ENCODE measurements around the gene FRMD4A. TPM values are rescaled to one million over a fixed set of nuclear protein-coding genes. Genes with fewer than 3 reads are reported as not detected.

FRMD4A gene
- total and polyA plus RNA-seq, 2 experiments from 2014 or later = 5.4 to 10.3 TPM

DNA sequence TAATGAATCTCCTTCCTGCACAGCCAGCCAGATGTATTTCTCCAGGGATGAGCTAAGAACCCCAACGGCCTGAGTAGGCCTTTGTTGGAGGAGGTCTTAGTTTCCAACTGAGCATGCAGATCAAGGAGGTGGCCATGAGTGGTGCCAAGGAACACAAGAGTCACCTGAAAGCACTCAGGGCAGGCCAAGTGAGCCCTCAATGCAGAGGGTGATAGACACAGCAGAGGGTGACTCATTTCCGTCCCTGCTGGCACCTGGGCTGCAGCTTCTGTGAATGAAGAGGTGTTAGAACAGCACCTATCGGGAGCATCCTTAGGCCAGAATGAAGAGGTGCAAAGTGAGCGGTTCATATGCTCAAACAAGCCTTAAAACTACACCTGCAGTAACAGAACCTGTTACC lies 211.8 kb downstream of the FRMD4A start:
- no peak for TF ChIP-seq EZH2 (IDR thresholded peaks at IDR 0.05; ENCODE audit: borderline replicate concordance)
- TF ChIP-seq EZH2phosphoT487 (IDR thresholded peaks at IDR 0.05; ENCODE audit: low read depth, severe bottlenecking, unreplicated experiment) = no peak
- TF ChIP-seq, protein P1, sequence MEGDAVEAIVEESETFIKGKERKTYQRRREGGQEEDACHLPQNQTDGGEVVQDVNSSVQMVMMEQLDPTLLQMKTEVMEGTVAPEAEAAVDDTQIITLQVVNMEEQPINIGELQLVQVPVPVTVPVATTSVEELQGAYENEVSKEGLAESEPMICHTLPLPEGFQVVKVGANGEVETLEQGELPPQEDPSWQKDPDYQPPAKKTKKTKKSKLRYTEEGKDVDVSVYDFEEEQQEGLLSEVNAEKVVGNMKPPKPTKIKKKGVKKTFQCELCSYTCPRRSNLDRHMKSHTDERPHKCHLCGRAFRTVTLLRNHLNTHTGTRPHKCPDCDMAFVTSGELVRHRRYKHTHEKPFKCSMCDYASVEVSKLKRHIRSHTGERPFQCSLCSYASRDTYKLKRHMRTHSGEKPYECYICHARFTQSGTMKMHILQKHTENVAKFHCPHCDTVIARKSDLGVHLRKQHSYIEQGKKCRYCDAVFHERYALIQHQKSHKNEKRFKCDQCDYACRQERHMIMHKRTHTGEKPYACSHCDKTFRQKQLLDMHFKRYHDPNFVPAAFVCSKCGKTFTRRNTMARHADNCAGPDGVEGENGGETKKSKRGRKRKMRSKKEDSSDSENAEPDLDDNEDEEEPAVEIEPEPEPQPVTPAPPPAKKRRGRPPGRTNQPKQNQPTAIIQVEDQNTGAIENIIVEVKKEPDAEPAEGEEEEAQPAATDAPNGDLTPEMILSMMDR (IDR thresholded peaks at IDR 0.05; ENCODE audit: poor library complexity) = no peak
- Histone ChIP-seq H3K27me3 (no peaks in the 10 kb centered on the region), H3K9me3 (ENCODE audit: low read depth) (no peaks in the 10 kb centered on the region), H3K4me2 (no peak overlapping the region), H3K36me3 (replicated peaks; ENCODE audit: insufficient read depth, low read depth) (no peaks in the 10 kb centered on the region), H3K79me2 (no peaks in the 10 kb centered on the region), H2AFZ (no peak overlapping the region), H3K4me1 (ENCODE audit: insufficient read depth) (no peaks in the 10 kb centered on the region), H3K4me3 (no peak overlapping the region), H3K9me2 (replicated peaks; ENCODE audit: insufficient read depth) (no peaks in the 10 kb centered on the region), H3K27ac (no peak overlapping the region), H4K20me1 (ENCODE audit: insufficient read depth, poor library complexity, severe bottlenecking) (no peaks in the 10 kb centered on the region)
- no peak for DNase-seq (ENCODE audit: low spot score)
- WGBS (ENCODE audit: low lambda C conversion rate, missing lambda C conversion rate) = 87% methylated on average over 4 of the region's 4 CpGs

DNA sequence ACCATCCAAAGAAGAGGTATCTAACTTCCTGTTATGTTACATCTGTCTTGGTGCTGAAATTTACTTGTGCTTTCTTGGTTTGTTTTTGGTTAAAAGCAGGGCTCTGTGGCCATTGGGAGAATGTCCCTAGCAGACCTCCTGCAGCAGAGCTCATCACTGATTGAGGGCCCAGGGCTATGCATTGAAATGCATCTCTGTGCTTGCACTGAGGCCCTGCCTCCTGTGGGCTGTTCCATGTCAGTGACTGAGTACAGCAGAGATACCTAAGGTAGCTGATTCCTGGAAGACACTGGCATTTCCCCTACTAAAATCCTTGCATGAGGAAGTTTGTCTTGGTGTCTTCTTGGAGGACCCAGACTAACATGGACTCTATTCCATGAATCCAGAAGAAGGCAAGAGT lies 213.9 kb downstream of the FRMD4A start:
- H3K36me3 ChIP-seq (replicated peaks; ENCODE audit: insufficient read depth, low read depth) = no peaks in the 10 kb centered on the region
- H4K20me1 ChIP-seq (ENCODE audit: insufficient read depth, poor library complexity, severe bottlenecking) = no peaks in the 10 kb centered on the region
- no peak overlapping the region for H2AFZ ChIP-seq
- H3K79me2 ChIP-seq = no peaks in the 10 kb centered on the region
- H3K4me1 ChIP-seq (ENCODE audit: insufficient read depth) = no peaks in the 10 kb centered on the region
- H3K4me2 ChIP-seq = no peak overlapping the region
- no peaks in the 10 kb centered on the region for H3K9me3 ChIP-seq (ENCODE audit: low read depth)
- H3K27me3 ChIP-seq = no peaks in the 10 kb centered on the region
- H3K9me2 ChIP-seq (replicated peaks; ENCODE audit: insufficient read depth) = no peaks in the 10 kb centered on the region
- TF ChIP-seq, protein P1 (IDR thresholded peaks at IDR 0.05; ENCODE audit: poor library complexity) = no peak
- TF ChIP-seq EZH2 (IDR thresholded peaks at IDR 0.05; ENCODE audit: borderline replicate concordance) (no peak), EZH2phosphoT487 (IDR thresholded peaks at IDR 0.05; ENCODE audit: low read depth, severe bottlenecking, unreplicated experiment) (no peak)
- no peak for DNase-seq (ENCODE audit: low spot score)
- no peak overlapping the region for H3K27ac ChIP-seq
- H3K4me3 ChIP-seq = no peak overlapping the region

DNA sequence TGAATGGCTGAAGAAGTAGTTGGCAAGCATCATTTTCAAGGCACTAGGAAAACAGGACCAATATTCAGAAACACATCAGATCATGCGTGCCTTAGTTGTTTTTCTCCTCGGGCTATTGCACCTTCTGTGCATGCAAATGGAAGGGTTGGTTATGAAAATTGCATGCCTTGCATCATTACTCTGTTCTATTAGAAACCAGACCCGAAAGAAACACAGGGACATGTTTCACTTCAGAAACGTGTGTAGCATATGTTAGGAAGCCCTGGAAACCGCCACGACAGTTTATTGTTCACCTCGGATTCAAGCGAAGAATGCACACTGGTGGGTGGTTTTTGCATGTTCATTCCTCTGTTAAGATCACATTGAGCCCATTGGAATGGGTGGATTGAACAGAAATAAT lies 214.7 kb downstream of the FRMD4A start:
- H3K4me2 ChIP-seq = no peak overlapping the region
- WGBS (ENCODE audit: low lambda C conversion rate, missing lambda C conversion rate) = 84% methylated on average over 8 of the region's 8 CpGs
- H2AFZ ChIP-seq = no peak overlapping the region
- H4K20me1 ChIP-seq (ENCODE audit: insufficient read depth, poor library complexity, severe bottlenecking) = no peaks in the 10 kb centered on the region
- H3K36me3 ChIP-seq (replicated peaks; ENCODE audit: insufficient read depth, low read depth) = no peaks in the 10 kb centered on the region
- DNase-seq (ENCODE audit: low spot score) = no peak
- H3K4me3 ChIP-seq = no peak overlapping the region
- no peaks in the 10 kb centered on the region for H3K27me3 ChIP-seq
- H3K4me1 ChIP-seq (ENCODE audit: insufficient read depth) = no peaks in the 10 kb centered on the region
- no peaks in the 10 kb centered on the region for H3K79me2 ChIP-seq
- no peaks in the 10 kb centered on the region for H3K9me3 ChIP-seq (ENCODE audit: low read depth)
- H3K27ac ChIP-seq = no peak overlapping the region
- no peaks in the 10 kb centered on the region for H3K9me2 ChIP-seq (replicated peaks; ENCODE audit: insufficient read depth)
- TF ChIP-seq, protein P1 (IDR thresholded peaks at IDR 0.05; ENCODE audit: poor library complexity) = no peak
- TF ChIP-seq EZH2phosphoT487 (IDR thresholded peaks at IDR 0.05; ENCODE audit: low read depth, severe bottlenecking, unreplicated experiment) (no peak), EZH2 (IDR thresholded peaks at IDR 0.05; ENCODE audit: borderline replicate concordance) (no peak)

DNA sequence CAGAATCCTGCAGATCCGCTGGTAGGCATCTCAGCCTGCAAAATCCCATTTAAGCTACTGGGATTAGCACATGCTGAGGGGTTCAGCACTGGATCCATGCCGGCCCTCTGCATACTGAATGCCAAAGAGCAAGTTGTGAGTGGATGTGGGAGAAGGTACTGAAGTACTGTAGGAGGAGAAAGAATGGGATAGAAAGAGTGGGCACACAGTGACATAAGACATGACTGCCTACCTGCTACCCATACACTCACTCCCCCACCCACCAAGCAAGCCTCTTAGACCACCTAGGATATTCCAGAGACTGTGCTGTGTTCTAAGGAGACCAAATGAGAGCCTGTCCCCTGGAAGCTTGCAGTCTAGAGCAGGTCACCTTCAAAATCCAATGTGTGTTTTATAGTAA lies 215.9 kb downstream of the FRMD4A start:
- WGBS (ENCODE audit: low lambda C conversion rate, missing lambda C conversion rate) = 80% methylated on average over 2 of the region's 2 CpGs
- H4K20me1 ChIP-seq (ENCODE audit: insufficient read depth, poor library complexity, severe bottlenecking) = no peaks in the 10 kb centered on the region
- no peak for DNase-seq (ENCODE audit: low spot score)
- no peak overlapping the region for H3K4me2 ChIP-seq
- H3K9me3 ChIP-seq (ENCODE audit: low read depth) = no peaks in the 10 kb centered on the region
- H3K9me2 ChIP-seq (replicated peaks; ENCODE audit: insufficient read depth) = no peaks in the 10 kb centered on the region
- no peak overlapping the region for H3K27ac ChIP-seq
- H3K4me3 ChIP-seq = no peak overlapping the region
- H3K36me3 ChIP-seq (replicated peaks; ENCODE audit: insufficient read depth, low read depth) = no peaks in the 10 kb centered on the region
- TF ChIP-seq EZH2phosphoT487 (IDR thresholded peaks at IDR 0.05; ENCODE audit: low read depth, severe bottlenecking, unreplicated experiment) = no peak
- TF ChIP-seq EZH2 (IDR thresholded peaks at IDR 0.05; ENCODE audit: borderline replicate concordance) = no peak
- TF ChIP-seq, protein P1 (IDR thresholded peaks at IDR 0.05; ENCODE audit: poor library complexity) = no peak
- H2AFZ ChIP-seq = no peak overlapping the region
- no peaks in the 10 kb centered on the region for H3K27me3 ChIP-seq
- H3K4me1 ChIP-seq (ENCODE audit: insufficient read depth) = no peaks in the 10 kb centered on the region
- no peaks in the 10 kb centered on the region for H3K79me2 ChIP-seq

Measured in hepatocyte (in vitro differentiated cells).